IPS-18c (cell line): ENCODE results near the gene LAMA2.

Source experiments
- H3K4me3 ChIP-seq: 2 replicates; pipeline ENCODE4 v1.7.0; 2013; ENCODE audit warnings: low read depth, mild to moderate bottlenecking, low read length, moderate library complexity; ENCODE audit not compliant: insufficient read depth
- H3K9me3 ChIP-seq: one replicate; pipeline ENCODE4 v1.6.1; 2013; ENCODE audit warnings: mild to moderate bottlenecking, low read length, moderate library complexity; ENCODE audit not compliant: control insufficient read depth, insufficient read depth

Gene LAMA2

GRCh38 chr6:129472239-129472638 is 589.3 kb downstream of the LAMA2 start:
- H3K9me3 ChIP-seq, result no peaks in the 10 kb centered on the region
- no peak overlapping the region for H3K4me3 ChIP-seq

GRCh38 chr6:129473546-129473945 is 590.6 kb downstream of the LAMA2 start:
- H3K4me3 ChIP-seq, result no peak overlapping the region

GRCh38 chr6:129475477-129476247 is 592.7 kb downstream of the LAMA2 start:
- H3K4me3 ChIP-seq, result no peak overlapping the region
- H3K9me3 ChIP-seq, result no peaks in the 10 kb centered on the region

More at GRCh38 chr6:129473546-129473945, 590.6 kb downstream of the LAMA2 start:
- no peaks in the 10 kb centered on the region for H3K9me3 ChIP-seq

GRCh38 chr6:129476248-129476564 is 593.3 kb downstream of the LAMA2 start:
- Histone ChIP-seq H3K9me3 (no peaks in the 10 kb centered on the region), H3K4me3 (no peak overlapping the region)

- no peaks in the 10 kb centered on the region for H3K9me3 ChIP-seq
These were observed 593.9 kb downstream of the LAMA2 start for GRCh38 chr6:129476810-129477209.

GRCh38 chr6:129478379-129478778 is 595.4 kb downstream of the LAMA2 start:
- H3K9me3 ChIP-seq, result no peaks in the 10 kb centered on the region
- no peak overlapping the region for H3K4me3 ChIP-seq

More at GRCh38 chr6:129476810-129477209, 593.9 kb downstream of the LAMA2 start:
- H3K4me3 ChIP-seq, result no peak overlapping the region

GRCh38 chr6:129481706-129482105 is 598.8 kb downstream of the LAMA2 start:
- no peaks in the 10 kb centered on the region for H3K9me3 ChIP-seq
- no peak overlapping the region for H3K4me3 ChIP-seq

- H3K4me3 ChIP-seq, result no peak overlapping the region
- H3K9me3 ChIP-seq, result no peaks in the 10 kb centered on the region
These were observed 602.8 kb downstream of the LAMA2 start for GRCh38 chr6:129485746-129486145.

- Histone ChIP-seq H3K4me3 (no peak overlapping the region), H3K9me3 (no peaks in the 10 kb centered on the region)
These were observed 603.4 kb downstream of the LAMA2 start for GRCh38 chr6:129486327-129486726.

- Histone ChIP-seq H3K4me3 (no peak overlapping the region), H3K9me3 (no peaks in the 10 kb centered on the region)
These were observed 605.4 kb downstream of the LAMA2 start for GRCh38 chr6:129488313-129488712.

- Histone ChIP-seq H3K9me3 (no peaks in the 10 kb centered on the region), H3K4me3 (no peak overlapping the region)
These were observed 606.4 kb downstream of the LAMA2 start for GRCh38 chr6:129489215-129489765.

- no peaks in the 10 kb centered on the region for H3K9me3 ChIP-seq
- H3K4me3 ChIP-seq, result no peak overlapping the region
These were observed 607.8 kb downstream of the LAMA2 start for GRCh38 chr6:129490521-129491255.

GRCh38 chr6:129491436-129491835 is 608.5 kb downstream of the LAMA2 start:
- no peaks in the 10 kb centered on the region for H3K9me3 ChIP-seq
- H3K4me3 ChIP-seq, result no peak overlapping the region

GRCh38 chr6:129492260-129492659 is 609.3 kb downstream of the LAMA2 start:
- no peaks in the 10 kb centered on the region for H3K9me3 ChIP-seq
- H3K4me3 ChIP-seq, result no peak overlapping the region

- Histone ChIP-seq H3K9me3 (no peaks in the 10 kb centered on the region), H3K4me3 (no peak overlapping the region)
These were observed 610.5 kb downstream of the LAMA2 start for GRCh38 chr6:129493354-129493902.

GRCh38 chr6:129494099-129494498 is 611.2 kb downstream of the LAMA2 start:
- H3K4me3 ChIP-seq, result no peak overlapping the region
- no peaks in the 10 kb centered on the region for H3K9me3 ChIP-seq

GRCh38 chr6:129494586-129494985 is 611.6 kb downstream of the LAMA2 start:
- Histone ChIP-seq H3K9me3 (no peaks in the 10 kb centered on the region), H3K4me3 (no peak overlapping the region)

GRCh38 chr6:129495652-129496051 is 612.7 kb downstream of the LAMA2 start:
- Histone ChIP-seq H3K4me3 (no peak overlapping the region), H3K9me3 (no peaks in the 10 kb centered on the region)
